Renal pelvis (tissue), 4 donors: ENCODE data around the gene LAX1. TPM values are rescaled to one million over a fixed set of nuclear protein-coding genes. Genes with fewer than 3 reads are reported as not detected.

ENCODE experiments used
- DNase-seq: peaks from one replicate; pipeline ENCODE4 v3.0.0-alpha.2; 2013
- polyA plus RNA-seq, 3 donors: library from polyadenylated mRNA; unstranded; fragments of 120-200 nt; gene quantifications; one replicate each; pipeline ENCODE4 v1.2.1, GENCODE V29; 2013; ENCODE audit not compliant: insufficient read length in 3 of 3

The LAX1 gene
- polyA plus RNA-seq, 3 donors = 0.07 to 0.19 (median 0.18) TPM

DNA sequence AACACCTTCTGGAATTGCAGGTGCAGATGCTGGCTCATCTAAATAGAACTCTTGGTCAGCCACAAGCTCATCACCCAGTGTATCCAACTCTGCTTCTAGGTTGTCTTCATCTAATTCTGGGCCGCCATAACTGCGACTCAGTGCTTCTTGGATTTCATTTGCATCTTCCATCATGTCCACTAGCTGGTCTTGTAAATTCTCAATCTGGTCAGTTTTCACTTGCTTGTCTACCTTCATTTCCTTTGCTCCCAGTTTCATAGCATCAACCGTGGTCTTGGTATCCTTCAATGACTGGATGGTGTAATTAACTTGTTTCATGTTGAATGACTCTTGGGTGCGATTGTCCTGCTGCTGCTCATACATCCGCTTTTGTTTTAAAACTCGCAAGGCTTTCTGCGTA lies 40.7 kb downstream of the LAX1 start:
- DNase-seq = no peak

GRCh38 chr1:203807196-203807595 lies 42.2 kb downstream of the LAX1 start:
- DNase-seq = no peak

DNA sequence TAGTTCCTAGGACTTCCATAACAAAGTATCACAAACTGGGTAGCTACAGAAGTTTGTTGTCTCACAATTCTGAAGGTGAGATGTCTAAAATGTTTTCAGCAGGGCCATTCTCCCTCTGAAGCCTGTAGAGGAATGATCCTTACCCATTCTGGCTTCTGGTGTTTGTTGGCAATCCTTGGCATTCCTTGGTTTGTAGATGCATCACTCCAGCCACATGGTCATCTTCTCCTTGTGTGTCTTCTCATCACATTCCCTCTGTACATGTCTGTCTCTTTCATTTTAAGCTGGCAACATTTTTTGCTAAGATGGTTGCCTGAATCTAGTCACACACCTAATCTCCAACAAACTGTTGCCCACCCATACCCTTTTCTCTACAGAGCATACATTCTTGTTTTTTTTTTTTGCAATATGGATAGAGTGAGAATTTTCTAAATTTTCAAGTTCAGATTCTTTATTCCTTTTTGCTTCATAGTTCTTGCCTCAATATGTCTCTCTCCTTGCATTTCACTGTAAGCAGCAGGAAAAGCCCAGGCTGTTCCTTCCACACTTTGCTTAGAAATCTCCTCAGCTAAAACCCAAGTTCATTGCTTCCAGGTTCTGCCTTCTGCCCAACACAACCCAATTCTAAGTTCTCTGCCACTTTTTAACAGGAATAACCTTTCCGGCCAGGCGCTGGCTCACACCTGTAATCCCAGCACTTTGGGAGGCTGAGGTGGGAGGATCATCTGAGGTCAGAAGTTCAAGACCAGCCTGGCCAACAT lies 48.8 kb downstream of the LAX1 start:
- no peak for DNase-seq

- DNase-seq = no peak
Observed at GRCh38 chr1:203818399-203818798, 53.4 kb downstream of the LAX1 start.

- DNase-seq = no peak
Observed at GRCh38 chr1:203823306-203823705, 58.3 kb downstream of the LAX1 start.

Other genes with a start within 250 kb of the LAX1 start
- gene ATP2B4, start 138.4 kb upstream of the LAX1 start, polyA plus RNA-seq = 10 to 100 TPM; 62.6 to 66.1 (median 62.6) TPM
- 10 to 100 TPM; 12.7 to 24.2 (median 17.3) TPM for gene ZBED6, start 30.4 kb downstream of the LAX1 start, polyA plus RNA-seq
- gene ZC3H11A, start 30.4 kb downstream of the LAX1 start, polyA plus RNA-seq = 100 to 1,000 TPM; 136 to 168 (median 155) TPM
- 100 to 1,000 TPM; 235 to 285 (median 258) TPM for gene SNRPE, start 96.4 kb downstream of the LAX1 start, polyA plus RNA-seq